Measurements from ENCODE around the gene RAB19. TPM values are rescaled to one million over a fixed set of nuclear protein-coding genes. Genes with fewer than 3 reads are reported as not detected.
"Not testable (repeated sequence)": the region's sequence is repeated elsewhere in the genome, so short reads cannot be mapped to it uniquely, and the experiment has no call there.

The RAB19 gene
- total and polyA plus RNA-seq, 12 donors = 0.44 TPM; not detected in 11

GRCh38 chr7:140404565-140405065, 757 bp downstream of the RAB19 start:
- Histone ChIP-seq H3K4me1 (replicated peaks in 1 of 2) (peaks cover 0 to 3% of the 10 kb centered on the region in 2 donors), H3K9me3 (replicated peaks in 1 of 3) (no peaks in the 10 kb centered on the region), H3K27me3 (no peaks in the 10 kb centered on the region), H3K4me3 (no peak overlapping the region), H3K27ac (no peak overlapping the region), H3K36me3 (replicated peaks in 1 of 2) (no peaks in the 10 kb centered on the region)
- TF ChIP-seq, protein P1, sequence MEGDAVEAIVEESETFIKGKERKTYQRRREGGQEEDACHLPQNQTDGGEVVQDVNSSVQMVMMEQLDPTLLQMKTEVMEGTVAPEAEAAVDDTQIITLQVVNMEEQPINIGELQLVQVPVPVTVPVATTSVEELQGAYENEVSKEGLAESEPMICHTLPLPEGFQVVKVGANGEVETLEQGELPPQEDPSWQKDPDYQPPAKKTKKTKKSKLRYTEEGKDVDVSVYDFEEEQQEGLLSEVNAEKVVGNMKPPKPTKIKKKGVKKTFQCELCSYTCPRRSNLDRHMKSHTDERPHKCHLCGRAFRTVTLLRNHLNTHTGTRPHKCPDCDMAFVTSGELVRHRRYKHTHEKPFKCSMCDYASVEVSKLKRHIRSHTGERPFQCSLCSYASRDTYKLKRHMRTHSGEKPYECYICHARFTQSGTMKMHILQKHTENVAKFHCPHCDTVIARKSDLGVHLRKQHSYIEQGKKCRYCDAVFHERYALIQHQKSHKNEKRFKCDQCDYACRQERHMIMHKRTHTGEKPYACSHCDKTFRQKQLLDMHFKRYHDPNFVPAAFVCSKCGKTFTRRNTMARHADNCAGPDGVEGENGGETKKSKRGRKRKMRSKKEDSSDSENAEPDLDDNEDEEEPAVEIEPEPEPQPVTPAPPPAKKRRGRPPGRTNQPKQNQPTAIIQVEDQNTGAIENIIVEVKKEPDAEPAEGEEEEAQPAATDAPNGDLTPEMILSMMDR (IDR thresholded peaks at IDR 0.05) = no peak
- TF ChIP-seq POLR2A (IDR thresholded peaks at IDR 0.05) = no peak
- DNase-seq = no peak
- WGBS, 4 donors = 59 to 73% (median 67%) methylated on average over 3 of the region's 3 CpGs
- intact Hi-C loops (cut with DNase I) = loop anchor here in 1 of 2 donors (5.0 kb wide), 1 partner anchor 1282 kb away; no protein-coding TSS in a partner anchor

DNA sequence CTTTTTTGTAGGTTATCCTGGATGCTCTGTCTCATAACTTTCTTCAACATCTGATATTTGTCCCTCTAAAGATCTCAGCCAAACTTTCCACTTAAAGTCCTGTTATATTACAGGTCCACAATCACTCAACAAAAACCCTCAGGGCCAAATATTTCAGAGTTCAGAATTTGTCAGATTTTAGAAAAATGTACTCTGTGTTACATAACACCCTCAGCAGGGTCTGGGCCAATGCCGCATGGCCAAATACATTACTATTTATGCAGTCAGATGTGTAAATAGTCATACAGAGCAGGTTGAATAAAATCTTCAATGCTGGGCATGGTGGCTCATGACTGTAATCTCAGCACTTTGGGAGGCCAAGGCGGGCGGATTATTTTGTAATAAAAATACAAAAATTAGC, 11.5 kb downstream of the RAB19 start:
- no peak overlapping the region for H3K4me3 ChIP-seq
- no peaks in the 10 kb centered on the region for H3K9me3 ChIP-seq (replicated peaks in 1 of 3)
- no peak for DNase-seq
- 88 to 96% (median 93%) methylated on average over 3 of the region's 3 CpGs for WGBS, 4 donors
- TF ChIP-seq, protein P1 (IDR thresholded peaks at IDR 0.05) = no peak
- no peak for TF ChIP-seq POLR2A (IDR thresholded peaks at IDR 0.05)
- H3K36me3 ChIP-seq (replicated peaks in 1 of 2) = no peaks in the 10 kb centered on the region
- intact Hi-C loops (cut with DNase I) = no loop called here
- H3K27me3 ChIP-seq = no peaks in the 10 kb centered on the region
- no peaks in the 10 kb centered on the region for H3K4me1 ChIP-seq (replicated peaks in 1 of 2)
- H3K27ac ChIP-seq = no peak overlapping the region

DNA sequence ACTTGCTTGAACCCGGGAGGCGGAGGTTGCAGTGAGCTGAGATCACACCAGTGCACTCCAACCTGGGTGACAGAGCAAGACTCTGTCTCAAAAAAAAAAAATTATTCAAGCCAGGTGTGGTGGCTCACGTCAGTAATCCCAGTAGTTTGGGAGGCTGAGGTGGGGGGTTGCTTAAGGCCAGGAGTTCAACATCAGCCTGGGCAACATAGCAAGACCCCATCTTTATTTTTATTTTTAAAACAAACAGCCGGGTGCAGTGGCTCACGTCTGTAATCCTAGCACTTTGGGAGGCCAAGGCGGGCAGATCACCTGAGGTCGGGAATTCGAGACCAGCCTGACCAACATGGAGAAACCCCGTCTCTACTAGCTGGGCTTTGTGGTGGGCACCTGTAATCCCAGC, 12.0 kb downstream of the RAB19 start:
- H3K9me3 ChIP-seq (replicated peaks in 1 of 3); H3K4me3 ChIP-seq; H3K36me3 ChIP-seq (replicated peaks in 1 of 2); DNase-seq; H3K4me1 ChIP-seq (replicated peaks in 1 of 2); intact Hi-C loops (cut with DNase I); H3K27me3 ChIP-seq; H3K27ac ChIP-seq: not testable (repeated sequence)
- WGBS, 4 donors = 88 to 92% (median 91%) methylated on average over 8 to 9 of the region's 9 CpGs

GRCh38 chr7:140416560-140416959, 12.7 kb downstream of the RAB19 start:
- no peaks in the 10 kb centered on the region for H3K9me3 ChIP-seq (replicated peaks in 1 of 3)
- intact Hi-C loops (cut with DNase I) = no loop called here
- H3K27ac ChIP-seq = no peak overlapping the region
- no peak for TF ChIP-seq POLR2A (IDR thresholded peaks at IDR 0.05)
- TF ChIP-seq, protein P1 (IDR thresholded peaks at IDR 0.05) = no peak
- H3K36me3 ChIP-seq (replicated peaks in 1 of 2) = no peaks in the 10 kb centered on the region
- H3K27me3 ChIP-seq = no peaks in the 10 kb centered on the region
- H3K4me3 ChIP-seq = no peak overlapping the region
- 76 to 84% (median 82%) methylated on average over 7 to 8 of the region's 8 CpGs for WGBS, 4 donors
- no peak for DNase-seq
- H3K4me1 ChIP-seq (replicated peaks in 1 of 2) = no peaks in the 10 kb centered on the region

DNA sequence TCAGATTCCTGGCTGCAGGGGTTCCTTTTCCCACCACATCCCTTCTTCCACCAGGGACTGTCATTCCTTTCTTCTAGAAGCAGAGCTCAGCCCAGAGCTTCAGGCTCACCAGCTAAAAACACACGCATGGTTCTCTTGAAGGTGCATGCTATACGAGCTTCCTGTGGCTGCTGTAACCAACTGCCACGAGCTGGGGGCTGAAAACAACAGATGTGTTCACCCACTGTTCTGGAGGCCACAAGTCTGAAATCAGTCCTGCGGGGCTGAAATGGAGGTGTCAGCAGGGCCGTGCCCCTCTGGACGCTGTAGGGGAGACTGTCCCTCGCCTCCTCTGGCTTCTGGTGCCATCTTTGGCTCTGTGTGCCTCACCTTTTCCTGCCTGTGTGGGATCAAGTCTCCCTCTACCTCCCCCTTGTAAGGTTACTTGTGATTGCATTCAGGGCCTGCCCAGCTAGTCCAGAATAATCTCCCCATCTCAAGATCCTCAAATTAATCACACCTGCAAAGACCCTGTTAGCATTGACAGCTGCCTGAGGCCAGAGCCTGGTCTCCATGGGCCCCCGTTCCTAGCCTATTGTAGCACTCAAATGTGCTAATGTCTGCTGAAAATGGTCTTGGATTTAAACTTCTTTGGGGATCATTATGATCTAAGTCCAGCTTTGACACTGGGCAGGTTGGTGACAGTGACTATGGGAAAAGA, 13.7 kb downstream of the RAB19 start:
- no peaks in the 10 kb centered on the region for H3K4me1 ChIP-seq (replicated peaks in 1 of 2)
- intact Hi-C loops (cut with DNase I) = no loop called here
- no peak overlapping the region for H3K27ac ChIP-seq
- no peak overlapping the region for H3K4me3 ChIP-seq
- 69 to 82% (median 75%) methylated on average over 3 to 8 of the region's 8 CpGs for WGBS, 4 donors
- H3K9me3 ChIP-seq (replicated peaks in 1 of 3) = no peaks in the 10 kb centered on the region
- TF ChIP-seq POLR2A (IDR thresholded peaks at IDR 0.05) = no peak
- TF ChIP-seq, protein P1 (IDR thresholded peaks at IDR 0.05) = no peak
- no peak for DNase-seq
- no peaks in the 10 kb centered on the region for H3K27me3 ChIP-seq
- no peaks in the 10 kb centered on the region for H3K36me3 ChIP-seq (replicated peaks in 1 of 2)

DNA sequence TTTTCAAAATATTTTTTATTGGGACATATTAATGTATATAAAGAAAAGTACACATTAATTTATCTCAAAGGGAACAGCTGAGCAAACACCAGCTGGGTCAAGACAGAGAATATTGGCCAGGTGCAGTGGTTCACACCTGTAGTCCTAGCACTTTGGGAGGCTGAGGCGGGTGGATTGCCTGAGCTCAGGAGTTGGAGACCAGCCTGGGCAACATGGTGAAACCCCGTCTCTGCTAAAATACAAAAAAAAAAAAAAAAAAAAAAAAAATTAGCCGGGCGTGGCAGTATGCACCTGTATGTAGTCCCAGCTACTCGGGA, 14.3 kb downstream of the RAB19 start:
- H3K27ac ChIP-seq; H3K9me3 ChIP-seq (replicated peaks in 1 of 3); DNase-seq; H3K36me3 ChIP-seq (replicated peaks in 1 of 2); H3K4me1 ChIP-seq (replicated peaks in 1 of 2); H3K4me3 ChIP-seq; intact Hi-C loops (cut with DNase I); H3K27me3 ChIP-seq: not testable (repeated sequence)
- WGBS, 4 donors = 71 to 91% (median 82%) methylated on average over 5 of the region's 5 CpGs
